Mesenchymal stem cell (in vitro differentiated cells and primary cell): ENCODE measurements around the gene ACSS1.

Experiments
- DNase-seq: peaks from one replicate; pipeline ENCODE4 v3.0.0-alpha.2; 2013
- H2AFZ ChIP-seq: one replicate; pipeline ENCODE4 v1.6.1; 2013; ENCODE audit warnings: low read depth, mild to moderate bottlenecking, control low read depth, inconsistent platforms, low read length, moderate library complexity
- H2AK5ac ChIP-seq: 2 replicates; pipeline ENCODE4 v1.6.1; 2013; ENCODE audit warnings: low read length, moderate library complexity, mild to moderate bottlenecking, inconsistent platforms; ENCODE audit not compliant: severe bottlenecking
- H2BK120ac ChIP-seq: one replicate; pipeline ENCODE4 v1.6.1; 2013; ENCODE audit warnings: low read depth, mild to moderate bottlenecking, inconsistent platforms, low read length, moderate library complexity
- H2BK12ac ChIP-seq, 2 experiments: one replicate each; pipeline ENCODE4 v1.6.1; 2013; ENCODE audit warnings: inconsistent platforms in 2 of 2, low read length in 2 of 2, mild to moderate bottlenecking in 2 of 2, moderate library complexity in 2 of 2, control low read depth in 1 of 2
- H2BK15ac ChIP-seq: one replicate; pipeline ENCODE4 v1.6.1; 2013; ENCODE audit warnings: mild to moderate bottlenecking, low read depth, inconsistent platforms; ENCODE audit not compliant: poor library complexity, severe bottlenecking
- H2BK5ac ChIP-seq: 2 replicates; pipeline ENCODE4 v1.6.1; 2013; ENCODE audit warnings: low read depth, mild to moderate bottlenecking, low read length, control low read depth, inconsistent platforms; ENCODE audit not compliant: poor library complexity, severe bottlenecking
- H3K14ac ChIP-seq, 2 experiments: one replicate each; pipeline ENCODE4 v1.6.1; 2013; ENCODE audit warnings: inconsistent platforms in 2 of 2, low read length in 2 of 2, control low read depth in 1 of 2, mild to moderate bottlenecking in 1 of 2, moderate library complexity in 1 of 2
- H3K18ac ChIP-seq, 2 experiments: one replicate each; pipeline ENCODE4 v1.6.1; 2013; ENCODE audit warnings: inconsistent platforms in 2 of 2, low read length in 2 of 2, control low read depth in 1 of 2, low read depth in 1 of 2, mild to moderate bottlenecking in 1 of 2
- H3K23ac ChIP-seq, 2 experiments: one replicate each; pipeline ENCODE4 v1.6.1; 2013; ENCODE audit warnings: inconsistent platforms in 2 of 2, low read length in 2 of 2, mild to moderate bottlenecking in 2 of 2, moderate library complexity in 2 of 2, control low read depth in 1 of 2
- H3K27ac ChIP-seq: 2 replicates; pipeline ENCODE4 v1.5.1; 2013; ENCODE audit warnings: mild to moderate bottlenecking, moderate library complexity, low read length, control low read depth, inconsistent platforms; ENCODE audit not compliant: poor library complexity, severe bottlenecking
- H3K27me3 ChIP-seq, 2 experiments: 2 replicates each; pipeline versions ENCODE4 v1.6.1 to v1.7.0; 2013; ENCODE audit warnings: low read length in 2 of 2, mild to moderate bottlenecking in 2 of 2, moderate library complexity in 2 of 2, control low read depth in 1 of 2, inconsistent platforms in 1 of 2; ENCODE audit not compliant: control insufficient read depth in 1 of 2, insufficient read depth in 1 of 2
- H3K36me3 ChIP-seq, 2 experiments: 2 replicates each; pipeline versions ENCODE4 v1.6.1 to v1.7.0; 2013; ENCODE audit warnings: low read length in 2 of 2, control low read depth in 1 of 2, inconsistent platforms in 1 of 2, low read depth in 1 of 2, mild to moderate bottlenecking in 1 of 2; ENCODE audit not compliant: insufficient read depth in 2 of 2, control insufficient read depth in 1 of 2
- H3K4ac ChIP-seq, 2 experiments: one replicate each; pipeline ENCODE4 v1.6.1; 2013; ENCODE audit warnings: inconsistent platforms in 2 of 2, low read length in 2 of 2, mild to moderate bottlenecking in 2 of 2, moderate library complexity in 2 of 2, control low read depth in 1 of 2, low read depth in 1 of 2
- H3K4me1 ChIP-seq: 2 replicates; pipeline ENCODE4 v1.6.1; 2013; ENCODE audit warnings: low read depth, low read length, control low read depth; ENCODE audit not compliant: control insufficient read depth, insufficient read depth
- H3K4me2 ChIP-seq: 2 replicates; pipeline ENCODE4 v1.6.1; 2013; ENCODE audit warnings: low read length, mild to moderate bottlenecking, inconsistent platforms; ENCODE audit not compliant: poor library complexity, severe bottlenecking
- H3K4me3 ChIP-seq, 2 experiments: 2 replicates each; pipeline versions ENCODE4 v1.5.1 to v1.7.0; 2013; ENCODE audit warnings: low read length in 2 of 2, mild to moderate bottlenecking in 2 of 2, control low read depth in 1 of 2, low read depth in 1 of 2; ENCODE audit not compliant: insufficient read depth in 1 of 2
- H3K79me1 ChIP-seq: replicated peaks from 2 replicates; pipeline ENCODE4 v1.6.1; 2013; ENCODE audit warnings: mild to moderate bottlenecking, control low read depth, low read length, inconsistent platforms; ENCODE audit not compliant: poor library complexity, severe bottlenecking
- H3K9ac ChIP-seq: 2 replicates; pipeline ENCODE4 v1.7.0; 2013; ENCODE audit warnings: mild to moderate bottlenecking, low read length, moderate library complexity
- H3K9me3 ChIP-seq: 2 replicates; pipeline ENCODE4 v1.7.0; 2013; ENCODE audit warnings: mild to moderate bottlenecking, low read length; ENCODE audit not compliant: control insufficient read depth
- H4K8ac ChIP-seq: one replicate; pipeline ENCODE4 v1.6.1; 2013; ENCODE audit warnings: inconsistent platforms, mild to moderate bottlenecking, low read length, moderate library complexity
- H4K91ac ChIP-seq: one replicate; pipeline ENCODE4 v1.6.1; 2013; ENCODE audit warnings: mild to moderate bottlenecking, low read length, inconsistent platforms
- WGBS: methylation state at CpG from one replicate; pipeline ENCODE4 v1.1.7; 2013; ENCODE audit warnings: mixed read lengths; 5-methylcytosine and 5-hydroxymethylcytosine counted together

Gene ACSS1

GRCh38 chr20:25039697-25040437, 18.1 kb downstream of the ACSS1 start:
- 57% methylated on average over 9 of the region's 9 CpGs for WGBS
- Histone ChIP-seq H4K91ac (no peak overlapping the region), H3K14ac (no peak overlapping the region)

GRCh38 chr20:25038591-25039015, 19.3 kb downstream of the ACSS1 start:
- Histone ChIP-seq H4K91ac (no peak overlapping the region), H2BK5ac (no peak overlapping the region), H3K79me1 (no peaks in the 10 kb centered on the region), H3K4ac (no peak overlapping the region), H3K27me3 (peaks cover 0 to 9% of the 10 kb centered on the region in 2 experiments), H3K27ac (no peak overlapping the region), H4K8ac (no peak overlapping the region), H3K9me3 (no peaks in the 10 kb centered on the region), H3K9ac (no peak overlapping the region), H2AK5ac (no peak overlapping the region), H3K4me3 (no peak overlapping the region), H3K18ac (no peak overlapping the region), H3K23ac (no peak overlapping the region), H3K14ac (peak overlapping the region in 1 of 2 experiments; percentile 61), H2AFZ (no peak overlapping the region), H3K36me3 (peaks cover 0 to 4% of the 10 kb centered on the region in 2 experiments), H2BK12ac (no peak overlapping the region), H2BK120ac (no peak overlapping the region), H3K4me1 (peaks cover 22% of the 10 kb centered on the region), H2BK15ac (no peak overlapping the region), H3K4me2 (no peak overlapping the region)
- no peak for DNase-seq
- WGBS: 70% methylated on average over 6 of the region's 6 CpGs

More at GRCh38 chr20:25039697-25040437, 18.1 kb downstream of the ACSS1 start:
- Histone ChIP-seq H3K4me2 (no peak overlapping the region), H3K18ac (no peak overlapping the region), H3K4me3 (no peak overlapping the region), H3K4me1 (peaks cover 22% of the 10 kb centered on the region), H3K79me1 (no peaks in the 10 kb centered on the region), H2BK5ac (no peak overlapping the region), H2BK15ac (no peak overlapping the region), H4K8ac (no peak overlapping the region), H3K4ac (no peak overlapping the region), H2AK5ac (peak overlapping the region; percentile 66), H2BK12ac (no peak overlapping the region), H2BK120ac (no peak overlapping the region), H3K9me3 (no peaks in the 10 kb centered on the region), H3K27me3 (peaks cover 0 to 13% of the 10 kb centered on the region in 2 experiments), H3K23ac (no peak overlapping the region), H2AFZ (no peak overlapping the region), H3K9ac (no peak overlapping the region), H3K27ac (no peak overlapping the region), H3K36me3 (peaks cover 0 to 4% of the 10 kb centered on the region in 2 experiments)
- DNase-seq: peak; percentile 4

GRCh38 chr20:25038103-25038410, 19.9 kb downstream of the ACSS1 start:
- no peak overlapping the region for H2AFZ ChIP-seq
- H3K23ac ChIP-seq: no peak overlapping the region
- no peak overlapping the region for H2AK5ac ChIP-seq
- no peak overlapping the region for H4K91ac ChIP-seq
- H3K14ac ChIP-seq: no peak overlapping the region
- H3K4ac ChIP-seq: no peak overlapping the region
- no peak overlapping the region for H2BK15ac ChIP-seq
- peaks cover 0 to 4% of the 10 kb centered on the region in 2 experiments for H3K27me3 ChIP-seq
- H3K79me1 ChIP-seq: no peaks in the 10 kb centered on the region
- H2BK5ac ChIP-seq: no peak overlapping the region
- H2BK120ac ChIP-seq: no peak overlapping the region
- H3K9ac ChIP-seq: no peak overlapping the region
- H4K8ac ChIP-seq: no peak overlapping the region
- peak; percentile 6 for DNase-seq
- 86% methylated on average over 3 of the region's 3 CpGs for WGBS
- H3K9me3 ChIP-seq: no peaks in the 10 kb centered on the region
- H3K4me2 ChIP-seq: no peak overlapping the region
- peaks cover 22% of the 10 kb centered on the region for H3K4me1 ChIP-seq
- no peak overlapping the region for H2BK12ac ChIP-seq
- no peak overlapping the region for H3K18ac ChIP-seq
- H3K4me3 ChIP-seq: no peak overlapping the region
- peaks cover 0 to 4% of the 10 kb centered on the region in 2 experiments for H3K36me3 ChIP-seq
- peak overlapping the region; percentile 3 for H3K27ac ChIP-seq

GRCh38 chr20:25037288-25038102, 20.4 kb downstream of the ACSS1 start:
- Histone ChIP-seq H3K36me3 (peaks cover 0 to 4% of the 10 kb centered on the region in 2 experiments), H3K27me3 (peaks cover 0 to 4% of the 10 kb centered on the region in 2 experiments), H3K9ac (no peak overlapping the region), H3K4me1 (peaks cover 22% of the 10 kb centered on the region), H3K4me2 (no peak overlapping the region), H2AK5ac (no peak overlapping the region), H3K4ac (no peak overlapping the region), H2AFZ (no peak overlapping the region), H3K9me3 (no peaks in the 10 kb centered on the region), H3K18ac (no peak overlapping the region), H3K79me1 (no peaks in the 10 kb centered on the region), H2BK120ac (no peak overlapping the region), H3K4me3 (no peak overlapping the region), H3K14ac (no peak overlapping the region), H2BK12ac (no peak overlapping the region), H2BK15ac (no peak overlapping the region), H2BK5ac (no peak overlapping the region), H4K91ac (no peak overlapping the region), H3K27ac (peak overlapping the region; percentile 3), H4K8ac (no peak overlapping the region), H3K23ac (no peak overlapping the region)
- DNase-seq: no peak
- 80% methylated on average over 15 of the region's 15 CpGs for WGBS
